HepG2 (cell line): ENCODE measurements around the gene TM9SF2. TPM values are rescaled to one million over a fixed set of nuclear protein-coding genes. Genes with fewer than 3 reads are reported as not detected.

Source experiments
- ATF7 ChIP-seq, 2 experiments: fragments of 450-650 bp in 1 of 2; sonication (generic) in 1 of 2; formaldehyde crosslinking in 1 of 2; IDR thresholded peaks; 2 replicates each; pipeline versions ENCODE4 v1.4.0 to v1.6.1; 2016 to 2020; ENCODE audit warnings: antibody characterized with exemption in 1 of 2, mild to moderate bottlenecking in 1 of 2, missing genetic modification reagents in 1 of 2
- BCL6 ChIP-seq: IDR thresholded peaks from 2 replicates; pipeline ENCODE4 v1.6.1; 2016; ENCODE audit warnings: missing genetic modification reagents, missing compliant biosample characterization
- CEBPG ChIP-seq: IDR thresholded peaks from 2 replicates; pipeline ENCODE4 v1.6.1; 2016
- FOXK2 ChIP-seq: fragments of 450-650 bp; IDR thresholded peaks from 2 replicates; pipeline ENCODE4 v1.6.1; 2016
- GATAD2A ChIP-seq: IDR thresholded peaks from 2 replicates; pipeline ENCODE4 v1.6.1; 2016
- HNF4G ChIP-seq, 2 experiments: sonication (generic) in 1 of 2; formaldehyde crosslinking in 1 of 2; IDR thresholded peaks; 2 replicates each; pipeline versions ENCODE4 v1.4.0 to v1.6.1; 2011 to 2020; ENCODE audit warnings: borderline replicate concordance in 2 of 2, low read depth in 2 of 2, mild to moderate bottlenecking in 2 of 2, low read length in 1 of 2, missing genetic modification reagents in 1 of 2, moderate library complexity in 1 of 2
- NONO ChIP-seq, 2 experiments: fragments of 450-650 bp in 1 of 2; sonication (generic) in 1 of 2; formaldehyde crosslinking in 1 of 2; IDR thresholded peaks in 1 of 2; conservative IDR thresholded peaks in 1 of 2; 2 replicates each; pipeline versions ENCODE4 v1.6.1 to v1.8.0; 2017 to 2022; ENCODE audit warnings: mild to moderate bottlenecking in 1 of 2, missing genetic modification reagents in 1 of 2, moderate library complexity in 1 of 2
- NR2F1 ChIP-seq, 2 experiments: fragments of 450-650 bp in 1 of 2; formaldehyde crosslinking in 1 of 2; IDR thresholded peaks; 2 replicates each; pipeline versions ENCODE4 v1.5.0 to v1.6.1; 2016 to 2020; ENCODE audit warnings: mild to moderate bottlenecking in 1 of 2, missing compliant biosample characterization in 1 of 2, missing genetic modification reagents in 1 of 2, moderate library complexity in 1 of 2
- PHF21A ChIP-seq: sonication (generic); formaldehyde crosslinking; IDR thresholded peaks from 2 replicates; pipeline ENCODE4 v1.5.0; 2020; ENCODE audit warnings: mild to moderate bottlenecking, missing genetic modification reagents
- PPARG ChIP-seq: conservative IDR thresholded peaks from 2 replicates; pipeline ENCODE4 v1.6.1; 2016; ENCODE audit warnings: missing biosample characterization, missing genetic modification reagents
- SKI ChIP-seq: fragments of 450-650 bp; IDR thresholded peaks from one replicate; pipeline ENCODE4 v1.6.1; 2018; ENCODE audit warnings: mild to moderate bottlenecking; ENCODE audit not compliant: partially characterized antibody
- TAF1 ChIP-seq: sonication (generic); formaldehyde crosslinking; IDR thresholded peaks from 2 replicates; pipeline ENCODE4 v1.4.0; 2020; ENCODE audit warnings: missing genetic modification reagents
- ZKSCAN8 ChIP-seq: IDR thresholded peaks from 2 replicates; pipeline ENCODE4 v1.6.1; 2016; ENCODE audit warnings: borderline replicate concordance, missing genetic modification reagents, missing compliant biosample characterization
- ZNF101 ChIP-seq: sonication (generic); formaldehyde crosslinking; IDR thresholded peaks from 2 replicates; pipeline ENCODE4 v1.4.0; 2020; ENCODE audit warnings: mild to moderate bottlenecking, low read depth, missing genetic modification reagents, borderline replicate concordance
- ZNF12 ChIP-seq: sonication (generic); formaldehyde crosslinking; IDR thresholded peaks from 2 replicates; pipeline ENCODE4 v1.5.0; 2020; ENCODE audit warnings: missing genetic modification reagents
- ZNF562 ChIP-seq: sonication (generic); formaldehyde crosslinking; IDR thresholded peaks from 2 replicates; pipeline ENCODE4 v1.8.0; 2022; ENCODE audit warnings: missing genetic modification reagents, borderline replicate concordance
- polyA plus RNA-seq, 8 experiments: library from polyadenylated mRNA; depleted of rRNA in 3 of 8; stranded (reverse) in 7 of 8; unstranded in 1 of 8; fragments of >200 nt; fragmentation: Illumina TruSeq in 4 of 8; extraction: Trizol in 4 of 8; gene quantifications; 2 replicates each; pipeline versions ENCODE4 v1.2.1 to v1.2.3, GENCODE V29; 2011 to 2016; ENCODE audit warnings: low read depth in 4 of 8, missing spikeins in 1 of 8, mixed read lengths in 1 of 8; ENCODE audit not compliant: insufficient read depth in 1 of 8
- total RNA-seq, 5 experiments: library from RNA; depleted of rRNA; stranded (reverse); fragments of >200 nt; fragmentation: Illumina TruSeq; extraction: Trizol; gene quantifications; 2 replicates each; pipeline ENCODE4 v1.2.3, GENCODE V29; 2016; ENCODE audit warnings: low read depth in 1 of 5
- TF ChIP-seq, protein P1 (sequence below): IDR thresholded peaks from 2 replicates; pipeline ENCODE4 v1.4.0; 2020; ENCODE audit warnings: mild to moderate bottlenecking, missing genetic modification reagents
- TF ChIP-seq, protein P2 (sequence below): sonication (generic); formaldehyde crosslinking; IDR thresholded peaks from 2 replicates; pipeline ENCODE4 v1.4.0; 2020; ENCODE audit warnings: missing genetic modification reagents
- TF ChIP-seq, protein P3 (sequence below), 2 experiments: fragments of 450-650 bp in 1 of 2; sonication (generic) in 1 of 2; formaldehyde crosslinking; IDR thresholded peaks; 2 replicates each; pipeline versions ENCODE4 v1.5.0 to v1.8.0; 2020 to 2022; ENCODE audit warnings: mild to moderate bottlenecking in 1 of 2, missing genetic modification reagents in 1 of 2
- TF ChIP-seq, protein P4 (sequence below): sonication (generic); formaldehyde crosslinking; IDR thresholded peaks from 2 replicates; pipeline ENCODE4 v1.5.0; 2020; ENCODE audit warnings: mild to moderate bottlenecking, missing genetic modification reagents, moderate library complexity

The TM9SF2 gene
- total and polyA plus RNA-seq, 2 of the 13 experiments (the other 11 are each of a cell fraction or from before 2014, with no cell fraction given), result 94.1 to 123 TPM

DNA sequence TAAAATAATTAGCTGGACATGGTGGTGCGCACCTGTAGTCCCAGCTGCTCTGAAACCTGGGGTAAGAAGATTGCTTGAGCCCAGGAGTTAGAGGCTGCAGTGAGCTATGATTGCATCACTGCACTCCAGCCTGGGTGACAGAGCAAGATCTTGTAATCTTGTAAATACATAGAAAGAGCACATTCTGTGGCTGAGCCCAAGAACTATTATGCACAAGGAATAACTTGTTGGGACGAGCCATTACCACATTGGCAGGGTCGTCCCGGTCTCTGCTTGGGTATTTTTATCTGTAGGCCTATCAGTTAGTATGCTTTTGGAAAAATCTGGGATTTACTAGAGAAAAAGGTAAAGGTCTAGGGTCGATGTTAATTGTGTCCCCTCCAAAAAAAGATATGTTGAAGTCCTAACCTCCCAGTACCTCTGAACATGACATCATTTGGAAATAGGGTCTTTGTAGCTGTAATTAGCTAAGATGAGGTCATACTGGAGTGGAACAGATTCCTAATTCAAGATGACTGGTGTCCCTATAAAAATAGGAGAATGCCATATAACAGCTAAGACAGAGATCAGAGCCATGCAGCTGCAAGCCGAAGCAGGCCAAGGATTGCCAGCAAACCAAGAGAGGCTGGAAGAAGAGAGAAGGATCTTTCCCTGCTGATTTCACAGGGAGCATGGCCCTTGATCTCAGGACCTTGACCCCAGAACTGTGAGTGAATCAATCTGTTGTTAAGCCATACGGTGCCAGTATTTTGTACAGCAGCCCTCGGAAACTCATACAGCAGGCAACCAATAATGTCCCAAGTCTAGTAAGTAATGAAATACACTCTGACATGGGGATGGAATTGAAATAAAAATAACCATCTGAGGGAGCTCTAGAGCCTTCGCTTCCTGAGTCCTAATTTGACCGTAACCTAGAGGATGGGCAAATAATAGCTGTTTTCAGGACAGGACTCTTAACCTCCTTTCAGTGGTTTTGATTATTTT lies 77.0 kb downstream of the TM9SF2 start (continued):
- 0 out of 2 replicates have a peak, but pooled peaks have one; percentile 32 for TF ChIP-seq ZKSCAN8 (CRISPR knock-in tag)
- TF ChIP-seq, protein P1, sequence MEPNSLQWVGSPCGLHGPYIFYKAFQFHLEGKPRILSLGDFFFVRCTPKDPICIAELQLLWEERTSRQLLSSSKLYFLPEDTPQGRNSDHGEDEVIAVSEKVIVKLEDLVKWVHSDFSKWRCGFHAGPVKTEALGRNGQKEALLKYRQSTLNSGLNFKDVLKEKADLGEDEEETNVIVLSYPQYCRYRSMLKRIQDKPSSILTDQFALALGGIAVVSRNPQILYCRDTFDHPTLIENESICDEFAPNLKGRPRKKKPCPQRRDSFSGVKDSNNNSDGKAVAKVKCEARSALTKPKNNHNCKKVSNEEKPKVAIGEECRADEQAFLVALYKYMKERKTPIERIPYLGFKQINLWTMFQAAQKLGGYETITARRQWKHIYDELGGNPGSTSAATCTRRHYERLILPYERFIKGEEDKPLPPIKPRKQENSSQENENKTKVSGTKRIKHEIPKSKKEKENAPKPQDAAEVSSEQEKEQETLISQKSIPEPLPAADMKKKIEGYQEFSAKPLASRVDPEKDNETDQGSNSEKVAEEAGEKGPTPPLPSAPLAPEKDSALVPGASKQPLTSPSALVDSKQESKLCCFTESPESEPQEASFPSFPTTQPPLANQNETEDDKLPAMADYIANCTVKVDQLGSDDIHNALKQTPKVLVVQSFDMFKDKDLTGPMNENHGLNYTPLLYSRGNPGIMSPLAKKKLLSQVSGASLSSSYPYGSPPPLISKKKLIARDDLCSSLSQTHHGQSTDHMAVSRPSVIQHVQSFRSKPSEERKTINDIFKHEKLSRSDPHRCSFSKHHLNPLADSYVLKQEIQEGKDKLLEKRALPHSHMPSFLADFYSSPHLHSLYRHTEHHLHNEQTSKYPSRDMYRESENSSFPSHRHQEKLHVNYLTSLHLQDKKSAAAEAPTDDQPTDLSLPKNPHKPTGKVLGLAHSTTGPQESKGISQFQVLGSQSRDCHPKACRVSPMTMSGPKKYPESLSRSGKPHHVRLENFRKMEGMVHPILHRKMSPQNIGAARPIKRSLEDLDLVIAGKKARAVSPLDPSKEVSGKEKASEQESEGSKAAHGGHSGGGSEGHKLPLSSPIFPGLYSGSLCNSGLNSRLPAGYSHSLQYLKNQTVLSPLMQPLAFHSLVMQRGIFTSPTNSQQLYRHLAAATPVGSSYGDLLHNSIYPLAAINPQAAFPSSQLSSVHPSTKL (CRISPR knock-in tag), result peak; percentile 44; the same call in 1 of the 2 replicates
- TF ChIP-seq HNF4G (IDR thresholded peaks at IDR 0.05; ENCODE audit: borderline replicate concordance, low read depth, low read length), result peak; percentile 35; the same call in 1 of the 2 replicates
- TF ChIP-seq HNF4G (CRISPR knock-in tag; IDR thresholded peaks at IDR 0.05; ENCODE audit: borderline replicate concordance, low read depth), result no peak
- TF ChIP-seq, protein P2, sequence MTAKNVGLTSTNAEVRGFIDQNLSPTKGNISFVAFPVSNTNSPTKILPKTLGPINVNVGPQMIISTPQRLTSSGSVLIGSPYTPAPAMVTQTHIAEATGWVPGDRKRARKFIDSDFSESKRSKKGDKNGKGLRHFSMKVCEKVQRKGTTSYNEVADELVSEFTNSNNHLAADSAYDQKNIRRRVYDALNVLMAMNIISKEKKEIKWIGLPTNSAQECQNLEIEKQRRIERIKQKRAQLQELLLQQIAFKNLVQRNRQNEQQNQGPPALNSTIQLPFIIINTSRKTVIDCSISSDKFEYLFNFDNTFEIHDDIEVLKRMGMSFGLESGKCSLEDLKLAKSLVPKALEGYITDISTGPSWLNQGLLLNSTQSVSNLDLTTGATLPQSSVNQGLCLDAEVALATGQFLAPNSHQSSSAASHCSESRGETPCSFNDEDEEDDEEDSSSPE (CRISPR knock-in tag), result no peak
- TF ChIP-seq, protein P3, sequence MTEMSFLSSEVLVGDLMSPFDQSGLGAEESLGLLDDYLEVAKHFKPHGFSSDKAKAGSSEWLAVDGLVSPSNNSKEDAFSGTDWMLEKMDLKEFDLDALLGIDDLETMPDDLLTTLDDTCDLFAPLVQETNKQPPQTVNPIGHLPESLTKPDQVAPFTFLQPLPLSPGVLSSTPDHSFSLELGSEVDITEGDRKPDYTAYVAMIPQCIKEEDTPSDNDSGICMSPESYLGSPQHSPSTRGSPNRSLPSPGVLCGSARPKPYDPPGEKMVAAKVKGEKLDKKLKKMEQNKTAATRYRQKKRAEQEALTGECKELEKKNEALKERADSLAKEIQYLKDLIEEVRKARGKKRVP (CRISPR knock-in tag; IDR thresholded peaks at IDR 0.05), result peak in 1 of 2 experiments; percentile 70; a peak in 2 of 4 replicates
- no peak for TF ChIP-seq TAF1 (CRISPR knock-in tag)
- peak; percentile 44 to 76; a peak in 3 of 4 replicates for TF ChIP-seq NR2F1 (CRISPR knock-in tag; IDR thresholded peaks at IDR 0.05)
- TF ChIP-seq, protein P4, sequence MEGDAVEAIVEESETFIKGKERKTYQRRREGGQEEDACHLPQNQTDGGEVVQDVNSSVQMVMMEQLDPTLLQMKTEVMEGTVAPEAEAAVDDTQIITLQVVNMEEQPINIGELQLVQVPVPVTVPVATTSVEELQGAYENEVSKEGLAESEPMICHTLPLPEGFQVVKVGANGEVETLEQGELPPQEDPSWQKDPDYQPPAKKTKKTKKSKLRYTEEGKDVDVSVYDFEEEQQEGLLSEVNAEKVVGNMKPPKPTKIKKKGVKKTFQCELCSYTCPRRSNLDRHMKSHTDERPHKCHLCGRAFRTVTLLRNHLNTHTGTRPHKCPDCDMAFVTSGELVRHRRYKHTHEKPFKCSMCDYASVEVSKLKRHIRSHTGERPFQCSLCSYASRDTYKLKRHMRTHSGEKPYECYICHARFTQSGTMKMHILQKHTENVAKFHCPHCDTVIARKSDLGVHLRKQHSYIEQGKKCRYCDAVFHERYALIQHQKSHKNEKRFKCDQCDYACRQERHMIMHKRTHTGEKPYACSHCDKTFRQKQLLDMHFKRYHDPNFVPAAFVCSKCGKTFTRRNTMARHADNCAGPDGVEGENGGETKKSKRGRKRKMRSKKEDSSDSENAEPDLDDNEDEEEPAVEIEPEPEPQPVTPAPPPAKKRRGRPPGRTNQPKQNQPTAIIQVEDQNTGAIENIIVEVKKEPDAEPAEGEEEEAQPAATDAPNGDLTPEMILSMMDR (CRISPR knock-in tag), result peak; percentile 50
- TF ChIP-seq ZNF101, result no peak
- no peak for TF ChIP-seq PPARG
- no peak for TF ChIP-seq SKI
- peak; percentile 65; the same call in 1 of the 2 replicates for TF ChIP-seq ZNF12 (CRISPR knock-in tag)
- peak; percentile 84 for TF ChIP-seq CEBPG (CRISPR knock-in tag)
- TF ChIP-seq ATF7 (IDR thresholded peaks at IDR 0.05), result peak; percentile 65
- no peak for TF ChIP-seq ATF7 (CRISPR knock-in tag; IDR thresholded peaks at IDR 0.05)
- TF ChIP-seq BCL6 (CRISPR knock-in tag), result 0 out of 2 replicates have a peak, but pooled peaks have one; percentile 21
- TF ChIP-seq GATAD2A (CRISPR knock-in tag), result peak; percentile 38; the same call in 1 of the 2 replicates
- no peak for TF ChIP-seq NONO (IDR thresholded peaks at IDR 0.05)
- no peak for TF ChIP-seq NONO (CRISPR knock-in tag; conservative IDR thresholded peaks at IDR 0.05)
- TF ChIP-seq PHF21A, result no peak
- TF ChIP-seq FOXK2, result no peak
- TF ChIP-seq ZNF562 (CRISPR knock-in tag), result no peak
